Common myeloid progenitor, CD34-positive (primary cell): ENCODE measurements around the gene CLDN24.

Experiments used
- CTCF ChIA-PET: fragments of 350-600 bp; sonication (Branson Sonifier 250); formaldehyde crosslinking; loops from one replicate; lab custom pipeline; 2021; ENCODE audit warnings: antibody characterized with exemption; lab: Charles Lee
- POLR2A ChIA-PET: fragments of 350-600 bp; sonication (Branson Sonifier 250); formaldehyde crosslinking; loops from one replicate; lab custom pipeline; 2021; ENCODE audit warnings: antibody characterized with exemption; lab: Charles Lee
- DNase-seq, 3 donors: peaks; one replicate each; pipeline versions ENCODE4 v3.0.0 to v3.0.0-alpha.2; 2013
- H3K27ac ChIP-seq, 2 experiments: 1 replicate in 1 of 2; 2 replicates in 1 of 2; pipeline ENCODE4 v1.7.0; 2013; ENCODE audit warnings: inconsistent platforms in 2 of 2, low read length in 2 of 2, mild to moderate bottlenecking in 2 of 2, low read depth in 1 of 2, moderate library complexity in 1 of 2; ENCODE audit not compliant: severe bottlenecking in 2 of 2, insufficient read depth in 1 of 2, poor library complexity in 1 of 2
- H3K27me3 ChIP-seq, 5 experiments: replicated peaks in 2 of 5; 1 replicate in 3 of 5; 2 replicates in 2 of 5; pipeline versions ENCODE4 v1.6.1 to v1.7.0; 2013; ENCODE audit warnings: low read length in 4 of 5, mild to moderate bottlenecking in 2 of 5, moderate library complexity in 2 of 5, inconsistent platforms in 1 of 5; ENCODE audit not compliant: insufficient read depth in 5 of 5, control insufficient read depth in 4 of 5
- H3K36me3 ChIP-seq, 4 experiments: 1 replicate in 2 of 4; 2 replicates in 2 of 4; pipeline versions ENCODE4 v1.6.1 to v1.7.0; 2013; ENCODE audit warnings: low read length in 3 of 4, control low read depth in 1 of 4, mild to moderate bottlenecking in 1 of 4; ENCODE audit not compliant: control insufficient read depth in 4 of 4, insufficient read depth in 4 of 4
- H3K4me1 ChIP-seq, 4 experiments: 1 replicate in 3 of 4; 2 replicates in 1 of 4; pipeline versions ENCODE4 v1.6.1 to v1.7.1; 2013; ENCODE audit warnings: low read length in 3 of 4, mild to moderate bottlenecking in 3 of 4, control low read depth in 1 of 4, inconsistent platforms in 1 of 4, moderate library complexity in 1 of 4; ENCODE audit not compliant: control insufficient read depth in 4 of 4, insufficient read depth in 4 of 4; ENCODE audit errors: control extremely low read depth in 1 of 4
- H3K4me3 ChIP-seq, 7 experiments: 1 replicate in 4 of 7; 2 replicates in 3 of 7; pipeline versions ENCODE4 v1.5.1 to v1.7.0; 2013; ENCODE audit warnings: mild to moderate bottlenecking in 7 of 7, low read length in 6 of 7, moderate library complexity in 6 of 7, inconsistent platforms in 2 of 7, low read depth in 2 of 7, control low read depth in 1 of 7; ENCODE audit not compliant: insufficient read depth in 4 of 7, control insufficient read depth in 1 of 7; ENCODE audit errors: extremely low read depth in 1 of 7
- H3K9me3 ChIP-seq, 5 experiments: 1 replicate in 4 of 5; 2 replicates in 1 of 5; pipeline versions ENCODE4 v1.6.1 to v1.7.1; 2013; ENCODE audit warnings: low read length in 4 of 5, mild to moderate bottlenecking in 2 of 5, inconsistent platforms in 1 of 5, low read depth in 1 of 5, moderate library complexity in 1 of 5; ENCODE audit not compliant: control insufficient read depth in 4 of 5, insufficient read depth in 2 of 5; ENCODE audit errors: control extremely low read depth in 1 of 5
- WGBS: methylation state at CpG from one replicate; pipeline ENCODE4 v1.1.5; 2013; ENCODE audit not compliant: insufficient coverage; 5-methylcytosine and 5-hydroxymethylcytosine counted together

Gene CLDN24

GRCh38 chr4:183360161-183360919 lies 38.1 kb upstream of the CLDN24 start:
- WGBS: 86% methylated on average over 9 of the region's 11 CpGs
- CTCF ChIA-PET: no interaction called here
- POLR2A ChIA-PET: no interaction called here
- Histone ChIP-seq H3K27ac (no peak overlapping the region), H3K4me1 (peaks cover 0 to 10% (median 2%) of the 10 kb centered on the region in 4 experiments), H3K36me3 (no peaks in the 10 kb centered on the region), H3K27me3 (no peaks in the 10 kb centered on the region), H3K4me3 (no peak overlapping the region), H3K9me3 (peaks cover 0 to 3% (median 0%) of the 10 kb centered on the region in 5 experiments)
- DNase-seq: no peak

DNA sequence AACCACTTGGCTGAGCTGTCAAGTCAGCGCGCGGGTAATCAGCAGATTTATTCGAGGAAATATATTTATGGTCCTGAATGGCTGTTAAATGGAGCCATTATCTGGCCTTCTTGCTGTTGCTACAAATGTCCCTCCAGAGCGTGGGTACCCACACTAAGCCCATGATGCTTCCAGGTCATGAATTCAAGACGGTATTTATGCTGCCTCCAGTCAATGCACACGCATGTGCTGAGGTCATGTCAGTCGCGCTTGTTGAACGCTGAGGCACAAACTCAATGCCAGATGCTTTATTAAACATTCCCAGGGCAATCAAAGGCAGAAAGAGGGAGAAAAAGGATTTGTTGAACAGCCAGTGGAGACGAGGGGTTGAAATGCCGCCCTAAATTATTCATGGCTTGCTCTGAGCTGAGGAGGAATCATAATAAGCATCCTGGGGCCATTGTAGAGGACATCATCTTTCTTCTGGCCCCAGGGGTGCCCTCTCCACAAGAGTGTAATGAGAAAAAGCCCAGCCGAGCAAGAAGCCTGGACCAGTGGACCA lies 36.1 kb upstream of the CLDN24 start:
- 93% methylated on average over 9 of the region's 13 CpGs for WGBS
- H3K27ac ChIP-seq: no peak overlapping the region
- H3K27me3 ChIP-seq: no peaks in the 10 kb centered on the region
- H3K9me3 ChIP-seq: peaks cover 0 to 3% (median 0%) of the 10 kb centered on the region in 5 experiments
- H3K36me3 ChIP-seq: no peaks in the 10 kb centered on the region
- no peak for DNase-seq
- no peak overlapping the region for H3K4me3 ChIP-seq
- H3K4me1 ChIP-seq: no peaks in the 10 kb centered on the region
- CTCF ChIA-PET: no interaction called here
- POLR2A ChIA-PET: no interaction called here

DNA sequence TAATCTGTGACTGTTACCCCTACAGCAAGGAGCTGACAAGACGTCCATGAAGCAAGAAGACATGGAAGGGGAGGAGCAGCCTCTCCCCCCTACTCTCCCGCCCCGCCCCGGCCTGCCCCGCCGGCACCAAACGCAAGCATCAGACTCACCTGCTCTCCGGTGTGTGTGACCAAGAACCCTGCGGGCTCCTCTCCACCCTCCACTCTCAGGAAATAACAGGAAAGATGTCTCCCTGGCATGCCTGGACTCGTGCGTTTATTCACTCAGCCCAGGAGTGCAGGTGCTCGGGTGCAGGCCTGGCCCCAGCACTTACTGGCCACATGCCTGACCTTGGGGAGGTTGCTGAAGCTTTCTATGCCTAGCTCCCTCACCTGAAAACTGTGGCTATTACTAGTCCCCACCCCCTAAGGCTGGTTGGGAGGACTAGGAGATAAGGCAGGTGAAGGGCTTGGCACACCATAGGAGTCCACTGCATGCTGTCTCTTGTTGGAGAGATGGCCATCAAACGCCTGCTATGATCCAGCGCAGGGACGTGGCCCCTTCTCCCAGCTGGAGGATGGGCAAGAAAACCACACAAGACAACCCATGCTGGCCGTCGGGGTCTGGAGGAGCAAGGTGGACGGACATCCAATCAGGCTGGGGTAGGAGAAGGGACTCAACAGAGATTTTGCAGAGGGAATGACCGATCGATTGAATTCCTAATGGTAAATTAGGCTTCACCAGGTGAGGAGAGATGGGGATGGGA lies 34.9 kb upstream of the CLDN24 start:
- H3K9me3 ChIP-seq: peaks cover 0 to 3% (median 0%) of the 10 kb centered on the region in 5 experiments
- no peaks in the 10 kb centered on the region for H3K4me1 ChIP-seq
- POLR2A ChIA-PET: no interaction called here
- CTCF ChIA-PET: no interaction called here
- no peaks in the 10 kb centered on the region for H3K36me3 ChIP-seq
- no peaks in the 10 kb centered on the region for H3K27me3 ChIP-seq
- DNase-seq: no peak
- no peak overlapping the region for H3K4me3 ChIP-seq
- 94% methylated on average over 14 of the region's 20 CpGs for WGBS
- H3K27ac ChIP-seq: no peak overlapping the region

DNA sequence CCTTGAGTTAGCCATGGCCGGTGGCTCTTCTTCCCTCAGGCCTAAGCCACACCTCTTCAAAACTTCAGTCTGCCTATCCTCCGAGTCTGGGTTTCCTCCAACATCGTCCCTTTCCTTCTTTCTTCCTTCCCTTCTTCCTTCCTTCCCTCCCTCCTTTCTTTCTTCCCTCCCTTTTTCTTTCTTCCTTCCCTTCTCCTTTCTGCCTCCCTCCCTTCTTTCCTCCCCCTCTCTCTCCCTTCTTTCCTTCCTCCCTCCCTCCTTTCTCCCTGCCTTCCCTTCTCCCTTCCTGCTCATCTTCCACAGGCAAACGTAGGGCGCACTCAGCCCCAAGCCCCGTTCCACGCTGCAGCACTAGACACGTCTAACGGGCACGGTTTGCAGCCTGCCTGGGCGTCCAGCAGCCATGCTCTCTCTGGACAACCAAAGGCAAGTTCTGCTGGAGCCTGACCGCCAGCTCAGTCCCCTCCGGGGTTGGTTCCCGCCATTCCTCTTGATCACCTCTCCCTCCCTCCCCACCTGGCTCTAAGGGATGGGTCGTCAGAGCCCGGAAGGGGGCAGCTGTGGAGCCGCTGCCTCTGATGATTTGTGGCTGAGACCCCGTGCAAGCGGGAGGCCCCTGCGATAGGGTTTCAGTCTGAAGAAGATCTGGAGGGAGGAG lies 34.1 kb upstream of the CLDN24 start:
- no peak for DNase-seq
- H3K27me3 ChIP-seq: no peaks in the 10 kb centered on the region
- H3K9me3 ChIP-seq: peaks cover 0 to 3% (median 0%) of the 10 kb centered on the region in 5 experiments
- no peaks in the 10 kb centered on the region for H3K4me1 ChIP-seq
- H3K4me3 ChIP-seq: no peak overlapping the region
- POLR2A ChIA-PET: no interaction called here
- no peaks in the 10 kb centered on the region for H3K36me3 ChIP-seq
- H3K27ac ChIP-seq: no peak overlapping the region
- CTCF ChIA-PET: no interaction called here
- WGBS: 94% methylated on average over 20 of the region's 20 CpGs

DNA sequence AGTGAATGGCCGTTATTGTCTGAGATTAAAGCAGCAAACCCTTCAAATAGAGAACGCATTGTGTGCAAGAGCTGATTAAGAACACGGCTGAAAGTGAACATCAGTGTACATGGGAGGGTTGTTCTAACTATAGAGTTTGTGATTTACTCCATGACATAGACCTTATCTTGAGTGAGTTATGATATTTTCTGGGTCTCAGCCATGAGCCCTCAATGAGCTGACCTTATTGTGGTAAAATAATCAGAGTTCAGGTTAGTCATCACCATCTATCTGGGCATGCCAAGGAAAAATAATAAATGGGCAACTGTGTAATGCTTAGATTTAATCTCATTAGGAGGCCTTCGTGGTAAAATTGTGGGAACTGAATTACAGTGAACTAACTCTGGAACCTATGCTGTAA lies 33.2 kb upstream of the CLDN24 start:
- Histone ChIP-seq H3K36me3 (no peaks in the 10 kb centered on the region), H3K4me1 (no peaks in the 10 kb centered on the region), H3K9me3 (no peaks in the 10 kb centered on the region), H3K27ac (no peak overlapping the region), H3K4me3 (no peak overlapping the region), H3K27me3 (no peaks in the 10 kb centered on the region)
- WGBS: 93% methylated on average over 3 of the region's 4 CpGs
- ChIA-PET POLR2A (no interaction called here), CTCF (no interaction called here)
- no peak for DNase-seq

DNA sequence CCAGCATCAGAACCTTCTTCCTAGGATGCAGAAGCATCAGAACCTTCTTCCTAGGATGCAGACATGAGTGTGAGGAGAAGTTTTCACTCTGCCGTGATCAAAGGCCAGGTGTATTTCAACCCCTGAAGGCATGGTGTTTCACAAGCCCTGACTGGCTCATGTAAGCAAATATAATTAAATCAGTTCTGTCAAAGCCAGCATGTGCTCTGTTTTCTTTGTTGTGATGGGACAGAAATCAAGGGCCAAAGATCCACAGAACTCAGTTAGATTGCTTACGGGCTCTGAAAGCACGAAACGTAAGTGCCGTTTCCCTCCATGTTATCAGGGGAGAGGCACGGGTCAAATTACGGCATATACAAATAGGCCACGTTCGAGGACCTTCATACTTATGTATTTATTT lies 32.0 kb upstream of the CLDN24 start:
- DNase-seq: no peak
- POLR2A ChIA-PET: no interaction called here

More for the DNA sequence above, 32.0 kb upstream of the CLDN24 start:
- Histone ChIP-seq H3K27me3 (no peaks in the 10 kb centered on the region), H3K4me3 (no peak overlapping the region), H3K36me3 (no peaks in the 10 kb centered on the region), H3K27ac (no peak overlapping the region), H3K9me3 (no peaks in the 10 kb centered on the region), H3K4me1 (no peaks in the 10 kb centered on the region)
- CTCF ChIA-PET: interaction anchor here (1.0 kb wide), 1 partner anchor 30 kb away, joined by 5 read pairs; no protein-coding TSS in a partner anchor
- whole genome bisulfite sequencing: 97% methylated on average over 6 of the region's 9 CpGs
